K562 (cell line): ENCODE data around the gene RALA.

ENCODE experiments used
- BHLHE40 ChIP-seq: IDR thresholded peaks from 2 replicates; pipeline ENCODE4 v1.6.1; 2011; ENCODE audit warnings: low read length, improper control_type of control experiment
- CTCF ChIP-seq, 3 experiments: IDR thresholded peaks in 2 of 3; conservative IDR thresholded peaks in 1 of 3; 2 replicates each; pipeline ENCODE4 v1.5.1; 2011 to 2012; ENCODE audit warnings: low read length in 3 of 3, mild to moderate bottlenecking in 3 of 3, control low read depth in 2 of 3, improper control_type of control experiment in 1 of 3, inconsistent platforms in 1 of 3, low read depth in 1 of 3, mixed read lengths in 1 of 3, moderate library complexity in 1 of 3; ENCODE audit not compliant: insufficient read depth in 2 of 3
- KLF10 ChIP-seq: fragments of 250-450 bp; sonication (Bioruptor Pico); IDR thresholded peaks from 2 replicates; pipeline ENCODE4 v1.6.1; 2021; ENCODE audit warnings: matching md5 sums
- MAFG ChIP-seq: fragments of 450-650 bp; conservative IDR thresholded peaks from 2 replicates; pipeline ENCODE4 v1.6.1; 2016; ENCODE audit warnings: missing genetic modification characterization, missing compliant biosample characterization
- MYNN ChIP-seq, 2 experiments: sonication (generic); formaldehyde crosslinking in 1 of 2; IDR thresholded peaks; 2 replicates each; pipeline versions ENCODE4 v1.5.0 to v1.6.1; 2016 to 2020; ENCODE audit warnings: antibody characterized with exemption in 1 of 2, missing genetic modification reagents in 1 of 2
- NCOR1 ChIP-seq: fragments of 450-650 bp; IDR thresholded peaks from 2 replicates; pipeline ENCODE4 v1.6.1; 2016; ENCODE audit warnings: mild to moderate bottlenecking, moderate library complexity
- PKNOX1 ChIP-seq: fragments of 450-650 bp; IDR thresholded peaks from 2 replicates; pipeline ENCODE4 v1.6.1; 2016
- POLR2A ChIP-seq: fragments of 450-650 bp; conservative IDR thresholded peaks from 2 replicates; pipeline ENCODE4 v1.6.1; 2016
- RAD51 ChIP-seq: fragments of 450-650 bp; IDR thresholded peaks from 2 replicates; pipeline ENCODE4 v1.7.1; 2016; ENCODE audit warnings: low read depth, mild to moderate bottlenecking, borderline replicate concordance
- ZC3H4 ChIP-seq: sonication (generic); formaldehyde crosslinking; IDR thresholded peaks from 2 replicates; pipeline ENCODE4 v1.9.0; 2021; ENCODE audit warnings: missing genetic modification reagents, borderline replicate concordance

GRCh38 chr7:39745320-39745719 lies 121.9 kb downstream of the RALA start:
- TF ChIP-seq KLF10 (CRISPR knock-in tag) = no peak
- TF ChIP-seq MYNN (IDR thresholded peaks at IDR 0.05) = no peak
- no peak for TF ChIP-seq MYNN (CRISPR knock-in tag; IDR thresholded peaks at IDR 0.05)
- TF ChIP-seq POLR2A = no peak
- no peak for TF ChIP-seq MAFG
- no peak for TF ChIP-seq PKNOX1
- TF ChIP-seq CTCF (IDR thresholded peaks at IDR 0.05 in 2 of 3, conservative IDR thresholded peaks at IDR 0.05 in 1 of 3; ENCODE audit: insufficient read depth in 2 of 3, low read depth in 1 of 3, low read length in 3 of 3) = no peak
- no peak for TF ChIP-seq RAD51
- TF ChIP-seq NCOR1 = no peak
- TF ChIP-seq BHLHE40 = no peak
- no peak for TF ChIP-seq ZC3H4 (CRISPR knock-in tag)
